H1 (cell line): ENCODE results near the gene USP36.

Experiments used
- CBX5 ChIP-seq: fragments of 300-800, 300-1000 bp; sonication (generic); IDR thresholded peaks from 2 replicates; pipeline ENCODE4 v1.7.1; 2016; ENCODE audit warnings: antibody characterized with exemption, low read length, low read depth
- CTCF ChIP-seq, 3 experiments: IDR thresholded peaks; 1 replicate in 2 of 3; 2 replicates in 1 of 3; pipeline versions ENCODE4 v1.5.1 to v1.6.1; 2011; ENCODE audit warnings: low read length in 3 of 3, mild to moderate bottlenecking in 3 of 3, inconsistent platforms in 2 of 3, low read depth in 1 of 3, moderate library complexity in 1 of 3; ENCODE audit not compliant: insufficient read depth in 1 of 3; ENCODE audit errors: control extremely low read depth in 1 of 3
- GTF2F1 ChIP-seq: IDR thresholded peaks from 2 replicates; pipeline ENCODE4 v1.6.1; 2012; ENCODE audit warnings: low read depth, low read length, improper control_type of control experiment, borderline replicate concordance
- HDAC6 ChIP-seq: IDR thresholded peaks from one replicate; pipeline ENCODE4 v1.7.1; 2012; ENCODE audit warnings: low read depth, mild to moderate bottlenecking, inconsistent platforms, low read length, moderate library complexity
- POLR2AphosphoS5 ChIP-seq: IDR thresholded peaks from 2 replicates; pipeline ENCODE4 v1.6.1; 2011; ENCODE audit warnings: low read depth, low read length
- RAD21 ChIP-seq, 2 experiments: IDR thresholded peaks in 1 of 2; conservative IDR thresholded peaks in 1 of 2; 2 replicates each; pipeline ENCODE4 v1.6.1; 2011; ENCODE audit warnings: low read depth in 2 of 2, low read length in 2 of 2, improper control_type of control experiment in 1 of 2, inconsistent platforms in 1 of 2, mild to moderate bottlenecking in 1 of 2, moderate library complexity in 1 of 2
- RXRA ChIP-seq: IDR thresholded peaks from 2 replicates; pipeline ENCODE4 v1.6.1; 2011; ENCODE audit warnings: low read depth, mild to moderate bottlenecking, low read length, moderate library complexity; ENCODE audit not compliant: insufficient read depth
- TAF1 ChIP-seq: IDR thresholded peaks from 2 replicates; pipeline ENCODE4 v1.6.1; 2011; ENCODE audit warnings: mild to moderate bottlenecking, low read depth, low read length
- USF2 ChIP-seq: IDR thresholded peaks from 2 replicates; pipeline ENCODE4 v1.6.1; 2011; ENCODE audit warnings: low read length, improper control_type of control experiment

GRCh38 chr17:78780335-78780734 lies 60.3 kb downstream of the USP36 start:
- TF ChIP-seq CTCF (IDR thresholded peaks at IDR 0.05; ENCODE audit: control extremely low read depth in 1 of 3, insufficient read depth in 1 of 3, low read depth in 1 of 3, low read length in 3 of 3) (no peak), CBX5 (no peak), GTF2F1 (no peak), POLR2AphosphoS5 (no peak), USF2 (no peak), TAF1 (no peak), RXRA (no peak), RAD21 (IDR thresholded peaks at IDR 0.05 in 1 of 2, conservative IDR thresholded peaks at IDR 0.05 in 1 of 2; ENCODE audit: low read depth in 2 of 2, low read length in 2 of 2) (no peak), HDAC6 (no peak)
